ENCODE data around the gene PLD3.

- TF ChIP-seq CTCF (IDR thresholded peaks at IDR 0.05) (no peak), POLR2A (IDR thresholded peaks at IDR 0.05) (no peak)
These were observed 33.8 kb upstream of the PLD3 start for GRCh38 chr19:40314656-40315055.

Data from uterus (tissue), 2 donors.